Transverse colon (tissue), 4 donors: ENCODE data around the gene CBX7. TPM values are rescaled to one million over a fixed set of nuclear protein-coding genes. Genes with fewer than 3 reads are reported as not detected.

ENCODE experiments used
- DNase-seq: peaks from one replicate; pipeline ENCODE4 v3.0.0-alpha.2; 2019
- H3K27ac ChIP-seq, 4 donors: fragments of 200-600 bp; sonication (generic); 2 replicates each; pipeline ENCODE4 v1.5.1; 2016 to 2018; ENCODE audit warnings: inconsistent platforms in 4 of 4
- H3K27me3 ChIP-seq: fragments of 200-600 bp; sonication (generic); 2 replicates; pipeline ENCODE4 v1.5.1; 2017; ENCODE audit warnings: inconsistent platforms
- H3K36me3 ChIP-seq, 4 donors: fragments of 200-600 bp; sonication (generic); 2 replicates each; pipeline ENCODE4 v1.5.1; 2017 to 2019; ENCODE audit warnings: inconsistent platforms in 4 of 4
- H3K4me1 ChIP-seq, 4 donors: fragments of 200-600 bp; sonication (generic); 2 replicates each; pipeline ENCODE4 v1.5.1; 2017 to 2020; ENCODE audit warnings: inconsistent platforms in 4 of 4
- H3K4me3 ChIP-seq, 4 donors: fragments of 200-600 bp; sonication (generic); 1 replicate in 1 of 4; 2 replicates in 3 of 4; pipeline versions ENCODE4 v1.5.1 to v1.6.1; 2017 to 2019; ENCODE audit warnings: inconsistent platforms in 4 of 4
- H3K9me3 ChIP-seq, 2 donors: fragments of 200-600 bp; sonication (generic); 2 replicates each; pipeline ENCODE4 v1.5.1; 2017 to 2019; ENCODE audit warnings: inconsistent platforms in 2 of 2
- CTCF ChIP-seq, 5 experiments: fragments of 200-600 bp in 3 of 5; fragments of 450-650 bp in 2 of 5; sonication (generic) in 3 of 5; IDR thresholded peaks; 1 replicate in 2 of 5; 2 replicates in 3 of 5; pipeline ENCODE4 v1.5.1; 2016 to 2017; ENCODE audit warnings: antibody characterized with exemption in 5 of 5, inconsistent platforms in 3 of 5, mild to moderate bottlenecking in 2 of 5, moderate library complexity in 1 of 5
- EP300 ChIP-seq: sonication (generic); formaldehyde crosslinking; IDR thresholded peaks from one replicate; pipeline ENCODE4 v1.6.1; 2017; ENCODE audit warnings: antibody characterized with exemption, low read depth
- POLR2A ChIP-seq: fragments of 450-650 bp; IDR thresholded peaks from one replicate; pipeline ENCODE4 v1.6.1; 2016; ENCODE audit warnings: antibody characterized with exemption, mild to moderate bottlenecking, moderate library complexity
- POLR2AphosphoS5 ChIP-seq, 3 donors: sonication (generic); formaldehyde crosslinking; IDR thresholded peaks; one replicate each; pipeline ENCODE4 v1.6.1; 2016; ENCODE audit warnings: antibody characterized with exemption in 3 of 3
- WGBS, 2 donors: methylation state at CpG; one replicate each; pipeline ENCODE4 v1.1.5; 2018; ENCODE audit warnings: low coverage in 1 of 2; 5-methylcytosine and 5-hydroxymethylcytosine counted together
- in situ Hi-C, 4 donors: fragments of 200-750 bp; cut with MboI; loops; one replicate each; pipeline versions ENCODE4 v1.15.0 to v1.15.1; 2017; ENCODE audit warnings: low sequenced_read_pairs in 3 of 4, low pct_ligation_motif_present in 1 of 4, low pct_unique_long_range_greater_than_20kb in 1 of 4
- intact Hi-C: fragments of 100-400 bp; cut with DNase I; formaldehyde crosslinking; loops from one replicate; pipeline ENCODE4 v1.15.1; 2023; ENCODE audit warnings: low total_unique reads
- total RNA-seq, 4 donors: library from RNA; depleted of rRNA; stranded (reverse); fragments of >200 nt; gene quantifications; one replicate each; pipeline ENCODE4 v1.1.0, GENCODE V29; 2016

The CBX7 gene
- total RNA-seq, 4 donors from 2014 or later = 15.3 to 129 (median 58.4) TPM

DNA sequence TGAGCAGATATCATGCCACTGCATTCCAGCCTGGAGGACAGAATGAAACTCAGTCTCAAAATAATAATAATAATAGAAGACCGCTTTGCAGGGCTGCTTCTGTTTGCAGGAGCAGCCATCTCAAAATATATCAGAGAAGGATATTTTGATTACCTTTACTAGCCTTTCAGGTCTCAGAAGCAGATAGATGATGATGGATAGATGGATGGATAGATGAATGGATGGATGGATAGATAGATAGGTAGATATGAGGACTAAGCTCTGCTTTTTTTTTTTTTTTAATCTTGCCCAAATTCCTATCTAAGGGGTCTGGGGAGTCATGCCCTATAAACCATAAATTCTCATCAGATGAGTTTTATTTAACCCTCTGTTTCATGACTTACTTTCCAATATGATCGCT is 36.9 kb downstream of the CBX7 start:
- Histone ChIP-seq H3K27ac (no peak overlapping the region), H3K9me3 (no peaks in the 10 kb centered on the region), H3K36me3 (no peaks in the 10 kb centered on the region), H3K4me1 (peaks cover 0 to 3% (median 0%) of the 10 kb centered on the region in 4 donors), H3K27me3 (peaks cover 23% of the 10 kb centered on the region), H3K4me3 (no peak overlapping the region)
- WGBS, 2 donors = 81 to 100% methylated on average over 1 to 2 of the region's 2 CpGs
- intact Hi-C loops (no loop called here), in situ Hi-C loops (loop anchor here (5.0 to 25.0 kb wide), 5 partner anchors 103 to 253 kb away; partner anchors contain the start of genes APOBEC3C (in 1 of the 4), APOBEC3D (in 1 of the 4) and CBX6 (in 1 of the 4))
- no peak for TF ChIP-seq POLR2A
- TF ChIP-seq POLR2AphosphoS5 (IDR thresholded peaks at IDR 0.05) = no peak
- TF ChIP-seq EP300 = no peak
- TF ChIP-seq CTCF (IDR thresholded peaks at IDR 0.05) = no peak
- no peak for DNase-seq

- no peak overlapping the region for H3K4me3 ChIP-seq
- H3K9me3 ChIP-seq = no peaks in the 10 kb centered on the region
- no peak for DNase-seq
- WGBS, 2 donors = 41 to 58% methylated on average over 6 of the region's 6 CpGs
- intact Hi-C loops (no loop called here), in situ Hi-C loops (loop anchor here (10.0 to 25.0 kb wide), 4 partner anchors 102 to 252 kb away; partner anchors contain the start of genes APOBEC3C (in 1 of the 4), APOBEC3D (in 1 of the 4) and CBX6 (in 1 of the 4))
- H3K27me3 ChIP-seq = peaks cover 23% of the 10 kb centered on the region
- TF ChIP-seq CTCF (IDR thresholded peaks at IDR 0.05) (no peak), POLR2AphosphoS5 (IDR thresholded peaks at IDR 0.05) (no peak), EP300 (no peak), POLR2A (no peak)
- no peaks in the 10 kb centered on the region for H3K36me3 ChIP-seq
- H3K4me1 ChIP-seq = peaks cover 0 to 3% (median 0%) of the 10 kb centered on the region in 4 donors
- H3K27ac ChIP-seq = no peak overlapping the region
Observed at GRCh38 chr22:39114112-39114511, 38.4 kb downstream of the CBX7 start.

DNA sequence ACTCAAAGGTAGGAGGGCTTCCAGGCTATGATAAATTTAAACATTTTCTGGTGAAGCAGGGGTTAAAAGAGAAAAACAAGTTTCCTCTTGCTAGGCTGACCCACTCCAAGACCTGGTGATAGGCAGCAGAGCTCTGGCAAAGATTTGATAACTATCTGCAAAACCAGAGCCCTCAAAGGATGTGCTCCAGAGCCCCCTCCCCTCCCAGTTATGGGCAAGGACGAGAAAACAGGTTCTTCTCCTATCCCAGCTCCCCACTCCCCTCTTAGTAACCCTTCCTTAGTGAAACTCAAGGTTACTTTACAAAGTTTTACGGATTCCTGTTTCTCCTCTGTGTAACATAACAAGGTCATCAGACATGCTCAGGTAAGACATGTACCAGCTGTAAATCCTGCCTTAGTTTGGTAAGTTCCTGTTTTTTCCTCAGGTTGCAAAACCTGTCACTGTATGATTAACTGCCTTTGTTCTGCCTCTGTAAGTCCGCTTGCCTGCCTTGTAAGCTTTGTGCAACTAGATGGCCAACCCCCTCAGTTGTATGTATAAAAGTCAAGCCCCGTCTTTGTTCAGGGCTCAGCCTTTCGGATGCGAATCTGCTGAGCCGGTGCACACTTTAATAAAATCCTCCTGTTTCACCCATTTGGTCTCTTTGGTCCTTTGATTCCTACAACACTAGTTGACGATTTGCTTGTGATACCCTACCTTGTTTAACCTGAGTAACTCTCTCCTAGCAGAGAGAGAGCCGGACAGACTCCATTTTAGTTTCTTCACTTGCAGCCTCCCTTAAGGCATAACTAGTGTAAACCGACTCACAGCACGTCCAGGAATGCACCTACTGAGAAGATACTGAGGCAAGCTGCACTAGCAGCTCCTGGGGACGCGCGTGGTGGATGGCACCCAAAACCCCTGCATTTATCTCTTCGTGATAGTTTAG is 41.6 kb downstream of the CBX7 start:
- Histone ChIP-seq H3K4me3 (no peak overlapping the region), H3K27ac (no peak overlapping the region), H3K27me3 (peaks cover 16% of the 10 kb centered on the region), H3K4me1 (no peaks in the 10 kb centered on the region), H3K36me3 (no peaks in the 10 kb centered on the region), H3K9me3 (no peaks in the 10 kb centered on the region)
- intact Hi-C loops = no loop called here
- 72 to 76% methylated on average over 13 to 15 of the region's 15 CpGs for WGBS, 2 donors
- TF ChIP-seq CTCF (IDR thresholded peaks at IDR 0.05) (no peak), EP300 (no peak), POLR2A (no peak), POLR2AphosphoS5 (IDR thresholded peaks at IDR 0.05) (no peak)
- in situ Hi-C loops = loop anchor here (10.0 to 25.0 kb wide), 4 partner anchors 99 to 249 kb away; partner anchors contain the start of genes APOBEC3C (in 1 of the 4), APOBEC3D (in 1 of the 4) and CBX6 (in 1 of the 4)
- DNase-seq = no peak

DNA sequence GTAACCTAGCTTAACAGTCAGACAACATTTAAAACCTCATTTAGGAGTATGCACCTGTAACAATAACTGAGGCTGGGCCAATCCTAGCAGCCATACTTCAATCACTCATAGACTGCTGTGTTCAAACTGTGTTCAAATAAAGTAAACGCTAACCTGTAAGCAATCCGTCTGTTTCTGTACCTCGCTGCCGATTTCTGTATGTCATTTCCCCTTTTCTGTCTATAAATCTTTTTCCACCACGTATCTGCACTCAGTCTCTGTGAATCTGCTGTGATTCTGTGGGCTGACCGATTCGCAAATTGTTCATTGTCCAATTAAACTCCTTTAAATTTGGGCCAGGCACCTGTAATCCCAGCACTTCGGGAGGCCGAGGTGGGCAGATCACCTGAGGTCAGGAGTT is 43.1 kb downstream of the CBX7 start:
- Histone ChIP-seq H3K27me3 (peaks cover 9% of the 10 kb centered on the region), H3K36me3 (no peaks in the 10 kb centered on the region), H3K4me1 (no peaks in the 10 kb centered on the region), H3K4me3 (no peak overlapping the region), H3K27ac (no peak overlapping the region), H3K9me3 (no peaks in the 10 kb centered on the region)
- DNase-seq = no peak
- no peak for TF ChIP-seq EP300
- no peak for TF ChIP-seq POLR2AphosphoS5 (IDR thresholded peaks at IDR 0.05)
- no peak for TF ChIP-seq POLR2A
- no peak for TF ChIP-seq CTCF (IDR thresholded peaks at IDR 0.05)
- intact Hi-C loops (no loop called here), in situ Hi-C loops (loop anchor here in 2 of 4 donors (25.0 kb wide), 2 partner anchors 97 to 247 kb away; partner anchors contain the start of genes APOBEC3C (in 1 of the 2), APOBEC3D (in 1 of the 2) and CBX6 (in 1 of the 2))
- WGBS, 2 donors = 75 to 83% methylated on average over 7 to 9 of the region's 9 CpGs
